HepG2 (cell line): ENCODE data around the gene LOXL3. TPM values are rescaled to one million over a fixed set of nuclear protein-coding genes. Genes with fewer than 3 reads are reported as not detected.

Source experiments
- CENPT ChIP-seq: sonication (generic); formaldehyde crosslinking; IDR thresholded peaks from 2 replicates; pipeline ENCODE4 v1.8.0; 2022; ENCODE audit warnings: low read depth, mild to moderate bottlenecking, moderate library complexity, missing genetic modification reagents
- DR1 ChIP-seq: sonication (generic); formaldehyde crosslinking; IDR thresholded peaks from 2 replicates; pipeline ENCODE4 v1.8.0; 2021; ENCODE audit warnings: mild to moderate bottlenecking, missing genetic modification reagents, inconsistent platforms
- FOXJ3 ChIP-seq: sonication (generic); formaldehyde crosslinking; IDR thresholded peaks from 2 replicates; pipeline ENCODE4 v1.4.0; 2020; ENCODE audit warnings: missing genetic modification reagents, mild to moderate bottlenecking, borderline replicate concordance
- HNRNPLL ChIP-seq: fragments of 200-400 bp; formaldehyde crosslinking; IDR thresholded peaks from 2 replicates; pipeline ENCODE4 v1.6.1; 2017; ENCODE audit warnings: mild to moderate bottlenecking, low read depth, low read length; ENCODE audit not compliant: poor library complexity, severe bottlenecking
- MAF1 ChIP-seq: sonication (generic); formaldehyde crosslinking; IDR thresholded peaks from 2 replicates; pipeline ENCODE4 v1.5.0; 2020; ENCODE audit warnings: missing genetic modification reagents, borderline replicate concordance
- SALL1 ChIP-seq: sonication (generic); formaldehyde crosslinking; IDR thresholded peaks from 2 replicates; pipeline ENCODE4 v1.8.0; 2022; ENCODE audit warnings: mild to moderate bottlenecking, missing genetic modification reagents
- YEATS2 ChIP-seq: sonication (generic); formaldehyde crosslinking; IDR thresholded peaks from 2 replicates; pipeline ENCODE4 v1.4.0; 2020; ENCODE audit warnings: missing genetic modification reagents, borderline replicate concordance
- ZBTB10 ChIP-seq: sonication (generic); formaldehyde crosslinking; IDR thresholded peaks from 2 replicates; pipeline ENCODE4 v1.4.0; 2020; ENCODE audit warnings: missing genetic modification reagents, borderline replicate concordance
- ZBTB42 ChIP-seq: sonication (generic); formaldehyde crosslinking; IDR thresholded peaks from 2 replicates; pipeline ENCODE4 v1.5.0; 2020; ENCODE audit warnings: mild to moderate bottlenecking, missing genetic modification reagents
- ZMAT5 ChIP-seq: sonication (generic); formaldehyde crosslinking; IDR thresholded peaks from 2 replicates; pipeline ENCODE4 v1.5.0; 2020; ENCODE audit warnings: mild to moderate bottlenecking, low read depth, missing genetic modification reagents, borderline replicate concordance
- ZNF224 ChIP-seq: sonication (generic); formaldehyde crosslinking; IDR thresholded peaks from 2 replicates; pipeline ENCODE4 v1.5.0; 2020; ENCODE audit warnings: mild to moderate bottlenecking, missing genetic modification reagents
- ZNF280D ChIP-seq: sonication (generic); formaldehyde crosslinking; IDR thresholded peaks from 2 replicates; pipeline ENCODE4 v1.5.1; 2020; ENCODE audit warnings: mild to moderate bottlenecking, missing genetic modification reagents
- ZNF367 ChIP-seq: sonication (generic); formaldehyde crosslinking; IDR thresholded peaks from 2 replicates; pipeline ENCODE4 v1.4.0; 2020; ENCODE audit warnings: missing genetic modification reagents, borderline replicate concordance
- ZNF878 ChIP-seq: sonication (generic); formaldehyde crosslinking; IDR thresholded peaks from 2 replicates; pipeline ENCODE4 v1.8.1; 2023; ENCODE audit warnings: mild to moderate bottlenecking, missing genetic modification reagents, moderate library complexity
- polyA plus RNA-seq, 8 experiments: library from polyadenylated mRNA; depleted of rRNA in 3 of 8; stranded (reverse) in 7 of 8; unstranded in 1 of 8; fragments of >200 nt; fragmentation: Illumina TruSeq in 4 of 8; extraction: Trizol in 4 of 8; gene quantifications; 2 replicates each; pipeline versions ENCODE4 v1.2.1 to v1.2.3, GENCODE V29; 2011 to 2016; ENCODE audit warnings: low read depth in 4 of 8, missing spikeins in 1 of 8, mixed read lengths in 1 of 8; ENCODE audit not compliant: insufficient read depth in 1 of 8
- total RNA-seq, 5 experiments: library from RNA; depleted of rRNA; stranded (reverse); fragments of >200 nt; fragmentation: Illumina TruSeq; extraction: Trizol; gene quantifications; 2 replicates each; pipeline ENCODE4 v1.2.3, GENCODE V29; 2016; ENCODE audit warnings: low read depth in 1 of 5

LOXL3 gene
- total and polyA plus RNA-seq, 2 of the 13 experiments (the other 11 are each of a cell fraction or from before 2014, with no cell fraction given): 0.55 to 6.5 TPM

- TF ChIP-seq ZNF280D (CRISPR knock-in tag) (peak; percentile 74; the same call in 1 of the 2 replicates), MAF1 (peak; percentile 89; the same call in 1 of the 2 replicates), YEATS2 (CRISPR knock-in tag) (peak; percentile 88; the same call in 1 of the 2 replicates), ZNF224 (CRISPR knock-in tag) (0 out of 2 replicates have a peak, but pooled peaks have one; percentile 15), CENPT (CRISPR knock-in tag) (peak; percentile 55; the same call in 1 of the 2 replicates), ZBTB42 (CRISPR knock-in tag) (peak; percentile 84; the same call in 1 of the 2 replicates), FOXJ3 (CRISPR knock-in tag) (0 out of 2 replicates have a peak, but pooled peaks have one; percentile 47), ZNF878 (CRISPR knock-in tag) (no peak; the same call in 1 of the 2 replicates), SALL1 (CRISPR knock-in tag) (peak; percentile 93), DR1 (CRISPR knock-in tag) (peak; percentile 64), ZNF367 (CRISPR knock-in tag) (no peak), ZMAT5 (CRISPR knock-in tag) (no peak), HNRNPLL (peak; percentile 76), ZBTB10 (CRISPR knock-in tag) (peak; percentile 96)
Measured at GRCh38 chr2:74507145-74507925, 46.4 kb downstream of the LOXL3 start, which contains the start of gene PCGF1 (continued).
